ENCODE results near the gene SIMC1.

DNA sequence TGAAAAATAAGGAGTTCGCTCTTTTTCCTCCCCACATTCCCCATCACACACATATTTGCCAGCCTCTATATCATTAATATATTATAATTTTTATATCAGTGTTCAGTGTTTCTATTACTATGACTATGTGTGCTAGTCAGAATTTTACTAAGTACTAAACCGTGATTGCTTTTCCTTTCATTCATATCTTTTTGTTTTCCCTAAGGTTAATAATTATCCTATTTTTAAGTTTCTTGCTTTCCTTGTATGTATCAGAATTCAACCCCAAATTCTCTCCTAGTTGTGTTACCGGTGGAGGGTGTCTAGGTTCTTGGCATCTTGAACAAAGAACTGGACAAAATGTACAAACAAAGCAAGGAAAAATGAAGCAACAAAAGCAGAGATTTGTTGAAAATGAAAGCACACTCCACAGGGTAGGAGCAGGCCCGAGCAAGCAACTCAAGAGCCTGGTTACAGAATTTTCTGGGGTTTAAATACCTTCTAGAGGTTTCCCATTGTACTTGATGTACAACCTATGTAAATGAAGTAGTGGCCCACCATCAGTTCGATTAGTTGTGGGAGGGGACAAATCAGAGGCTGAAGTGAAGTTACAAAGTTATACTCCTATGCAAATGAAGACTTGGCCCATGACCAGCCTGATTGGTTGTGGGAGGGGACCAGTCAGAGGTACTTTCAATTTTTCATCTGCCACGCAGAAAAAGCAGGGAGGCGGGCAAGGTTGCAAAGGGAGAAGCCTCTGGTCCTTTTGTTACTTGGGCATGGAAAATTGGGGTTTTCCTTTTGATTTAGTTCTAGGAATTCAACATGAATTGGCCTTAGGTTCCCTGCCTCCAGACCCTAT lies 79.5 kb downstream of the SIMC1 start:
- no peak for TF ChIP-seq CTCF (IDR thresholded peaks at IDR 0.05)
- TF ChIP-seq POLR2A (IDR thresholded peaks at IDR 0.05): no peak
